Neural progenitor cell (in vitro differentiated cells): Measurements from ENCODE around the gene SMIM41. TPM values are rescaled to one million over a fixed set of nuclear protein-coding genes. Genes with fewer than 3 reads are reported as not detected.

Experiments
- DNase-seq: peaks from one replicate; pipeline ENCODE4 v3.0.0-alpha.2; 2016; ENCODE audit warnings: low spot score
- H2AFZ ChIP-seq: fragments of 200-600 bp; sonication (generic); replicated peaks from 2 replicates; pipeline ENCODE4 v1.6.1; 2016; ENCODE audit warnings: antibody characterized with exemption
- H3F3A ChIP-seq: fragments of 200-600 bp; sonication (generic); 2 replicates; pipeline ENCODE4 v1.6.1; 2016; ENCODE audit warnings: antibody characterized with exemption, low read depth
- H3K27ac ChIP-seq: fragments of 200-600 bp; sonication (generic); 2 replicates; pipeline ENCODE4 v1.5.1; 2016; ENCODE audit warnings: mild to moderate bottlenecking
- H3K27me3 ChIP-seq: fragments of 200-600 bp; sonication (generic); 2 replicates; pipeline ENCODE4 v1.6.1; 2016; ENCODE audit warnings: mild to moderate bottlenecking, moderate library complexity
- H3K36me3 ChIP-seq: fragments of 200-600 bp; sonication (generic); 2 replicates; pipeline ENCODE4 v1.5.1; 2016
- H3K4me1 ChIP-seq: fragments of 200-600 bp; sonication (generic); 2 replicates; pipeline ENCODE4 v1.6.1; 2016; ENCODE audit warnings: mixed run types
- H3K4me2 ChIP-seq: fragments of 200-600 bp; sonication (generic); 2 replicates; pipeline ENCODE4 v1.6.1; 2016
- H3K4me3 ChIP-seq: fragments of 200-600 bp; sonication (generic); 2 replicates; pipeline ENCODE4 v1.5.1; 2016
- H3K79me2 ChIP-seq: fragments of 200-600 bp; sonication (generic); 2 replicates; pipeline ENCODE4 v1.6.1; 2016; ENCODE audit warnings: low read depth
- H3K9ac ChIP-seq: fragments of 200-600 bp; sonication (generic); 2 replicates; pipeline ENCODE4 v1.6.1; 2016
- H3K9me3 ChIP-seq: fragments of 200-600 bp; sonication (generic); 2 replicates; pipeline ENCODE4 v1.5.1; 2016; ENCODE audit warnings: low read depth
- H4K20me1 ChIP-seq: fragments of 200-600 bp; sonication (generic); 2 replicates; pipeline ENCODE4 v1.6.1; 2016; ENCODE audit warnings: low read depth
- H3K27ac Mint-ChIP-seq: 3 replicates; pipeline ENCODE4 v1.8.0; 2021; ENCODE audit warnings: mixed read lengths
- H3K27me3 Mint-ChIP-seq: 2 replicates; pipeline ENCODE4 v1.8.0; 2022; ENCODE audit warnings: low read depth, mild to moderate bottlenecking, inconsistent platforms, moderate library complexity, mixed read lengths; ENCODE audit not compliant: insufficient read depth
- H3K36me3 Mint-ChIP-seq: 3 replicates; pipeline ENCODE4 v1.8.0; 2021; ENCODE audit warnings: mixed read lengths
- H3K4me1 Mint-ChIP-seq: 3 replicates; pipeline ENCODE4 v1.8.0; 2021; ENCODE audit warnings: mixed read lengths
- H3K4me3 Mint-ChIP-seq: 3 replicates; pipeline ENCODE4 v1.8.0; 2021; ENCODE audit warnings: mild to moderate bottlenecking, moderate library complexity, mixed read lengths
- H3K9me3 Mint-ChIP-seq: 3 replicates; pipeline ENCODE4 v1.8.0; 2020; ENCODE audit warnings: mixed read lengths
- CTCF ChIP-seq: fragments of 200-600 bp; sonication (generic); IDR thresholded peaks from 2 replicates; pipeline ENCODE4 v1.5.1; 2017; ENCODE audit warnings: antibody characterized with exemption, mild to moderate bottlenecking
- EZH2 ChIP-seq: fragments of 200-600 bp; sonication (generic); IDR thresholded peaks from 2 replicates; pipeline ENCODE4 v1.6.1; 2017; ENCODE audit warnings: antibody characterized with exemption, mild to moderate bottlenecking, moderate library complexity
- EZH2phosphoT487 ChIP-seq: fragments of 200-600 bp; sonication (generic); IDR thresholded peaks from 2 replicates; pipeline ENCODE4 v1.6.1; 2017; ENCODE audit warnings: antibody characterized with exemption
- total RNA-seq: library from RNA; depleted of rRNA; stranded (reverse); fragments of >200 nt; gene quantifications from 2 replicates; pipeline ENCODE4 v1.2.3, GENCODE V29; 2015; ENCODE audit warnings: low replicate concordance

The SMIM41 gene
- not detected in 2 replicates for total RNA-seq

- H3K4me2 ChIP-seq = no peak within 1 kb of the TSS
- H3K27ac Mint-ChIP-seq = no peak within 1 kb of the TSS
These were observed at the start of gene SMIM41 for GRCh38 chr12:52079576-52080402. Gene SMIM41, plus strand, starts transcription at chr12:52079704. Its CDS starts 76 bp downstream, at chr12:52079780.

GRCh38 chr12:52032446-52032803 lies 47.1 kb upstream of the SMIM41 start:
- Histone ChIP-seq H3K4me1 (peaks cover 30% of the 10 kb centered on the region), H3K9me3 (no peaks in the 10 kb centered on the region), H2AFZ (no peak overlapping the region), H3K9ac (no peak overlapping the region), H3K27me3 (peaks cover 42% of the 10 kb centered on the region), H3K4me3 (peak overlapping the region; percentile 39), H3K4me2 (peak overlapping the region; percentile 74), H3K27ac (no peak overlapping the region), H3K79me2 (no peaks in the 10 kb centered on the region), H4K20me1 (no peaks in the 10 kb centered on the region), H3F3A (peaks cover 36% of the 10 kb centered on the region), H3K36me3 (no peaks in the 10 kb centered on the region)
- peak overlapping the region; percentile 79 for H3K4me3 Mint-ChIP-seq
- H3K36me3 Mint-ChIP-seq = no peaks in the 10 kb centered on the region
- H3K27ac Mint-ChIP-seq = peak overlapping the region; percentile 96
- no peak for TF ChIP-seq CTCF
- no peak for TF ChIP-seq EZH2
- TF ChIP-seq EZH2phosphoT487 = no peak
- DNase-seq = no peak
- peaks cover 26% of the 10 kb centered on the region for H3K27me3 Mint-ChIP-seq
- no peaks in the 10 kb centered on the region for H3K9me3 Mint-ChIP-seq
- peaks cover 43% of the 10 kb centered on the region for H3K4me1 Mint-ChIP-seq

More at GRCh38 chr12:52079576-52080402, at the start of gene SMIM41:
- H3K36me3 ChIP-seq = no peaks in the 10 kb centered on the region
- no peak for DNase-seq
- Mint-ChIP-seq H3K36me3 (peaks cover 16% of the 10 kb centered on the region), H3K27me3 (peaks cover 6% of the 10 kb centered on the region), H3K9me3 (no peaks in the 10 kb centered on the region), H3K4me1 (peaks cover 18% of the 10 kb centered on the region), H3K4me3 (no peak within 1 kb of the TSS)
- H2AFZ ChIP-seq = no peak within 1 kb of the TSS
- H4K20me1 ChIP-seq = peaks cover 12% of the 10 kb centered on the region
- no peaks in the 10 kb centered on the region for H3K27me3 ChIP-seq
- H3K79me2 ChIP-seq = no peaks in the 10 kb centered on the region
- H3K4me1 ChIP-seq = peaks cover 10% of the 10 kb centered on the region
- H3K4me3 ChIP-seq = no peak within 1 kb of the TSS
- no peak for TF ChIP-seq EZH2phosphoT487
- TF ChIP-seq CTCF = no peak
- TF ChIP-seq EZH2 = no peak
- no peak within 1 kb of the TSS for H3K9ac ChIP-seq
- no peak within 1 kb of the TSS for H3K27ac ChIP-seq
- no peaks in the 10 kb centered on the region for H3K9me3 ChIP-seq
- no peaks in the 10 kb centered on the region for H3F3A ChIP-seq

- H3K27me3 ChIP-seq = peaks cover 47% of the 10 kb centered on the region
- TF ChIP-seq CTCF (no peak), EZH2phosphoT487 (no peak), EZH2 (no peak)
- H3K4me3 ChIP-seq = peak overlapping the region; percentile 39
- no peak overlapping the region for H3K9ac ChIP-seq
- H3K9me3 Mint-ChIP-seq = no peaks in the 10 kb centered on the region
- H3K27ac Mint-ChIP-seq = peak overlapping the region; percentile 96
- peaks cover 28% of the 10 kb centered on the region for H3K27me3 Mint-ChIP-seq
- H3K36me3 Mint-ChIP-seq = no peaks in the 10 kb centered on the region
- H3K36me3 ChIP-seq = no peaks in the 10 kb centered on the region
- peaks cover 1% of the 10 kb centered on the region for H4K20me1 ChIP-seq
- DNase-seq = peak; percentile 98
- H2AFZ ChIP-seq = no peak overlapping the region
- H3K4me1 Mint-ChIP-seq = peaks cover 45% of the 10 kb centered on the region
- peak overlapping the region; percentile 74 for H3K4me2 ChIP-seq
- H3K9me3 ChIP-seq = no peaks in the 10 kb centered on the region
- H3F3A ChIP-seq = peaks cover 36% of the 10 kb centered on the region
- H3K27ac ChIP-seq = no peak overlapping the region
- peak overlapping the region; percentile 81 for H3K4me3 Mint-ChIP-seq
- H3K4me1 ChIP-seq = peaks cover 29% of the 10 kb centered on the region
- no peaks in the 10 kb centered on the region for H3K79me2 ChIP-seq
These were observed 46.6 kb upstream of the SMIM41 start for GRCh38 chr12:52032804-52033445.
